Tibial artery (tissue), 4 donors: ENCODE measurements around the gene ARL5C.

Source experiments
- DNase-seq, 2 donors: peaks; one replicate each; pipeline ENCODE4 v3.0.0-alpha.2; 2019
- H3K27ac ChIP-seq, 2 donors: fragments of 200-600 bp; sonication (generic) in 1 of 2; 1 replicate in 1 of 2; 2 replicates in 1 of 2; pipeline ENCODE4 v1.5.1; 2018 to 2019; ENCODE audit warnings: mild to moderate bottlenecking in 1 of 2
- H3K27me3 ChIP-seq, 2 donors: fragments of 200-600 bp; sonication (generic) in 1 of 2; one replicate each; pipeline versions ENCODE4 v1.5.1 to v1.6.0; 2016 to 2019
- H3K36me3 ChIP-seq, 3 donors: fragments of 200-600 bp; sonication (generic) in 2 of 3; one replicate each; pipeline ENCODE4 v1.5.1; 2016 to 2019; ENCODE audit warnings: mild to moderate bottlenecking in 2 of 3
- H3K4me1 ChIP-seq, 4 donors: fragments of 200-600 bp; sonication (generic) in 2 of 4; 1 replicate in 3 of 4; 2 replicates in 1 of 4; pipeline ENCODE4 v1.5.1; 2016 to 2019
- H3K4me3 ChIP-seq, 2 donors: fragments of 200-600 bp; sonication (generic) in 1 of 2; 1 replicate in 1 of 2; 2 replicates in 1 of 2; pipeline ENCODE4 v1.5.1; 2018 to 2019; ENCODE audit warnings: mild to moderate bottlenecking in 2 of 2
- H3K9me3 ChIP-seq, 3 donors: fragments of 200-600 bp; sonication (generic) in 1 of 3; one replicate each; pipeline ENCODE4 v1.5.1; 2016 to 2019
- intact Hi-C: fragments of 100-400 bp; cut with DNase I; formaldehyde crosslinking; loops from one replicate; pipeline ENCODE4 v1.15.0; 2023; ENCODE audit warnings: low total_unique reads
- TF ChIP-seq, protein P1 (sequence below), 2 experiments: fragments of 200-600 bp in 1 of 2; fragments of 450-650 bp in 1 of 2; IDR thresholded peaks; one replicate each; pipeline ENCODE4 v1.5.1; 2017 to 2019; ENCODE audit warnings: antibody characterized with exemption in 2 of 2, mild to moderate bottlenecking in 1 of 2, moderate library complexity in 1 of 2

The ARL5C gene

DNA sequence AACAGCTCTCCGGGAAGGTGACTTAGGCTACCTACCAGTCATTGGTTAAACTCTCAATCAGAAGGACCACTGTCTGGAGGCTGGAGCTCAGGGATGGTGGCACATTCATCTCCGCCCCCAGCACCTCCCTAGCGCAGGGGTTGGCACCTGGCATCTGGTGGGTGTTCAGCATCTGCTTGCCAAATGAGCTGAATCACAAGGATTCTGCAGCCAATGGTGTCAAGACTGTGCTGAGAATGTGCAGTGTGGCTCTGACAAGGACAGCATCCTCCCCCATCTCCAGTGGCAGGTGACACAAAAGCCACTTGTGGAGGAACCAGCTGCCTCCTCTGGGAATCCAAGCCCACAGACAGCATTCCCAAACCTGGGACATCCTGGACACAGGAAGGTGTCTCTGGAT, 49.7 kb downstream of the ARL5C start:
- H3K9me3 ChIP-seq: no peaks in the 10 kb centered on the region
- no peak for DNase-seq

DNA sequence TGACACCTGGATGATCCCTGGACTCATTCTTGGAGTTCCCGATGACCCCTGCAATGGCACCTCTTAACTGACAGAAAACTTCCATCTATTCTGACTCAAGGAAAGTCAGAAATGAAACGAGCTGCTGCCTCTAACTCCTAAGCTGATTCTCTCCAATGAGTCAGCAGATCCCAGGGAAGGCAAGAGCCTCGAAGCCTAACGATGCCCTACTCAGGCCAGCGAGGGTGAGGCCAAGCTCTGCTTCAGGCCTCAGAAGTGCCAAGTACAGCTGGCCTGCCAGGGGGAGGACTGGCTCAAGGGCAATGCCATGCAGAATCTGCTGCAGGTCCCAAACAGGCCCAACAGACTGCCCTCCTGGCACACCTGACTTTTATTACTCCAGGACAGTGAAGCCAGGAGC, 50.8 kb downstream of the ARL5C start:
- Histone ChIP-seq H3K9me3 (no peaks in the 10 kb centered on the region), H3K27me3 (peaks cover 0 to 15% of the 10 kb centered on the region in 2 donors), H3K36me3 (no peaks in the 10 kb centered on the region), H3K4me1 (peaks cover 0 to 4% (median 0%) of the 10 kb centered on the region in 4 donors), H3K27ac (peak overlapping the region in 1 of 2 donors; percentile 14), H3K4me3 (no peak overlapping the region)
- intact Hi-C loops: no loop called here
- DNase-seq: no peak
- TF ChIP-seq, protein P1, sequence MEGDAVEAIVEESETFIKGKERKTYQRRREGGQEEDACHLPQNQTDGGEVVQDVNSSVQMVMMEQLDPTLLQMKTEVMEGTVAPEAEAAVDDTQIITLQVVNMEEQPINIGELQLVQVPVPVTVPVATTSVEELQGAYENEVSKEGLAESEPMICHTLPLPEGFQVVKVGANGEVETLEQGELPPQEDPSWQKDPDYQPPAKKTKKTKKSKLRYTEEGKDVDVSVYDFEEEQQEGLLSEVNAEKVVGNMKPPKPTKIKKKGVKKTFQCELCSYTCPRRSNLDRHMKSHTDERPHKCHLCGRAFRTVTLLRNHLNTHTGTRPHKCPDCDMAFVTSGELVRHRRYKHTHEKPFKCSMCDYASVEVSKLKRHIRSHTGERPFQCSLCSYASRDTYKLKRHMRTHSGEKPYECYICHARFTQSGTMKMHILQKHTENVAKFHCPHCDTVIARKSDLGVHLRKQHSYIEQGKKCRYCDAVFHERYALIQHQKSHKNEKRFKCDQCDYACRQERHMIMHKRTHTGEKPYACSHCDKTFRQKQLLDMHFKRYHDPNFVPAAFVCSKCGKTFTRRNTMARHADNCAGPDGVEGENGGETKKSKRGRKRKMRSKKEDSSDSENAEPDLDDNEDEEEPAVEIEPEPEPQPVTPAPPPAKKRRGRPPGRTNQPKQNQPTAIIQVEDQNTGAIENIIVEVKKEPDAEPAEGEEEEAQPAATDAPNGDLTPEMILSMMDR (IDR thresholded peaks at IDR 0.05): no peak

More for the DNA sequence above, 49.7 kb downstream of the ARL5C start:
- no peaks in the 10 kb centered on the region for H3K4me1 ChIP-seq
- intact Hi-C loops: no loop called here
- H3K27me3 ChIP-seq: peaks cover 0 to 8% of the 10 kb centered on the region in 2 donors
- H3K27ac ChIP-seq: no peak overlapping the region
- TF ChIP-seq, protein P1 (IDR thresholded peaks at IDR 0.05): no peak
- H3K36me3 ChIP-seq: no peaks in the 10 kb centered on the region
- no peak overlapping the region for H3K4me3 ChIP-seq

DNA sequence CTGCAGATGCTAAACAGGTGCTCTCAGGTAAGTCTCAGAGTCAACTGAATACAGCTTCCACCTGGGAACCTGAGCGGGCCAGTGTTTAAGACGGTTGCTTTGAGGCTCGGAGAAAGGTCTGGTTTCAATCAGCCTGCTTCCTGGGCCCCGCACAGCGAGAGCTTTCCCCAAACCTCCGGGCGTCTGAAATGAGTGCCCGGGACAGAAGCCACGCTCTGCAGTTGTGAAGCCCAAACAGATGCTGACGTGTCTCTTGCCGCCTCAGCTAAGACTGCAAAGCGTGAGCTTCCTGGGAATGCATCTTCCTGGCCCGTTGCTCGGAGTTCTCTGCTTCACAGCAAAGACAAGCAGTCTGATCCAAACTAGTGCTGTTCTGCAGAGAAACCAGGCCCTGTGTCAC, 51.2 kb downstream of the ARL5C start:
- Histone ChIP-seq H3K4me3 (no peak overlapping the region), H3K27me3 (peaks cover 0 to 12% of the 10 kb centered on the region in 2 donors), H3K9me3 (no peaks in the 10 kb centered on the region), H3K36me3 (no peaks in the 10 kb centered on the region), H3K27ac (peak overlapping the region in 1 of 2 donors; percentile 14), H3K4me1 (peaks cover 0 to 4% (median 0%) of the 10 kb centered on the region in 4 donors)
- intact Hi-C loops: no loop called here
- no peak for DNase-seq
- TF ChIP-seq, protein P1 (IDR thresholded peaks at IDR 0.05): no peak

DNA sequence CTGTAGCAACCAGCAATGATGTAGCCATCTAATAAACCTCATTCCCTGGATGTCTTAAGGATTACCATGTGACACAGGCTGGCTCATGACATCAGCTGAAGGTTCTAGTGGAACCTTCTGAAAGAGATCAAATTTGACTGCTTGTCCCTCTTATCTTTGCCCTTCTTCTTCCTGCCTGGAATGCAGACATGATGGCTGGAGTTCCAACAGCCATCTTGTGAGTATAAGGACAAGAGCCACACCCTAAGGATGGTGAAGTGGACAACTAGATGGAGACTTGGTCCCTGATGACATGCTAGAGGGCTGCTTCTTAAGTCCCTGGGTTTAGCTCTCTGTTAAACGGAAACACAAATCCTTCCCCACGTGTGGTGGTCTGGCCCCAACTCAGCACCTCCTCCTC, 52.1 kb downstream of the ARL5C start:
- no peak for DNase-seq
- Histone ChIP-seq H3K4me1 (peaks cover 0 to 4% (median 0%) of the 10 kb centered on the region in 4 donors), H3K4me3 (no peak overlapping the region), H3K9me3 (no peaks in the 10 kb centered on the region), H3K36me3 (no peaks in the 10 kb centered on the region), H3K27ac (no peak overlapping the region), H3K27me3 (peaks cover 0 to 14% of the 10 kb centered on the region in 2 donors)
- intact Hi-C loops: no loop called here
- TF ChIP-seq, protein P1 (IDR thresholded peaks at IDR 0.05): no peak

DNA sequence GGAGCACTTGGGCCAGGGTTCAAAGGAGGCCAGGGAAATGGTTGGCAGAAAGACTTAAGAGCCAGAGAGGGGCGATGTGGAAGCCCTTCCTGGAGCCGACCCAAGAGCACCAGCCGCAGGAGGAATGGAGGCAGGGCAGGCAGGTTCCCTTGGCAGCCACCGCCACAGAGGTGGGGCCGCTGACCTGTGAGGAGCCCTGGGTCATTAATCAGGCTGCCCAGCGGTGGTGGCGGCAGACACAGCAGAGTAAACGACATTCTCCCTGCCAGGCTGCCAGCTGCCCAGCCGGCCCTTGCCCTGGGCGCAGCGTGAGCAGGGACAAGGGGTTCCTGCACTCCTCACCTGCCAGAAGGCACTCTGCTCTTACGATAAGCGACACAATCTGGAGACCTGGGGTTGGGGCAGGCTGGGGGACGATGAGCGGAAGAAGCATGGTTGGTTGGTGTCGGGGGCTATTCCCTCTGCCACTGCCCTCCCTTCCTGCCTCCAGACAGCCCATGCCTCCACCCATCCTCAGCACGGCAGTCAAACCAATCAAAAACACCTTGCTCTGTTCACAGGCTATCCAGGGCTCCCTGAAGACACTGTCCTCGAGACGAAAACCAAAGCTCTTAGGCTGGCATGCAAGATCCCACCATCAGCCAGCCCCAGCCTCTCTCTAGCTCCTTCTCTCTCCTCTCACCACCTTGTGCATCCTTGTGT, 55.4 kb downstream of the ARL5C start:
- intact Hi-C loops: no loop called here
- Histone ChIP-seq H3K27ac (no peak overlapping the region), H3K36me3 (no peaks in the 10 kb centered on the region), H3K4me3 (no peak overlapping the region), H3K27me3 (peaks cover 0 to 14% of the 10 kb centered on the region in 2 donors), H3K9me3 (no peaks in the 10 kb centered on the region), H3K4me1 (peaks cover 0 to 4% (median 0%) of the 10 kb centered on the region in 4 donors)
- TF ChIP-seq, protein P1 (IDR thresholded peaks at IDR 0.05): no peak
- no peak for DNase-seq
